Osteoblast (primary cell): ENCODE measurements around the gene H6PD. TPM values are rescaled to one million over a fixed set of nuclear protein-coding genes. Genes with fewer than 3 reads are reported as not detected.

Experiments used
- DNase-seq: peaks from one replicate; pipeline ENCODE4 v3.0.0; 2011; ENCODE audit warnings: low spot score, mixed read lengths; ENCODE audit not compliant: insufficient read length; ENCODE audit errors: missing footprints
- H2AFZ ChIP-seq: 2 replicates; pipeline ENCODE4 v1.6.0; 2011; ENCODE audit warnings: mild to moderate bottlenecking, low read length
- H3K27ac ChIP-seq: 2 replicates; pipeline ENCODE4 v1.5.1; 2011; ENCODE audit warnings: mild to moderate bottlenecking, low read depth, low read length, moderate library complexity
- H3K27me3 ChIP-seq: 2 replicates; pipeline ENCODE4 v1.6.0; 2012; ENCODE audit warnings: mild to moderate bottlenecking, control low read depth, inconsistent platforms, low read length, moderate library complexity; ENCODE audit not compliant: insufficient read depth
- H3K36me3 ChIP-seq: 2 replicates; pipeline ENCODE4 v1.5.1; 2011; ENCODE audit warnings: mild to moderate bottlenecking, low read length, control low read depth, moderate library complexity; ENCODE audit not compliant: insufficient read depth
- H3K4me1 ChIP-seq: 2 replicates; pipeline ENCODE4 v1.5.1; 2011; ENCODE audit warnings: mild to moderate bottlenecking, low read length, control low read depth, moderate library complexity; ENCODE audit not compliant: insufficient read depth
- H3K4me2 ChIP-seq: 2 replicates; pipeline ENCODE4 v1.6.0; 2011; ENCODE audit warnings: mild to moderate bottlenecking, low read length; ENCODE audit not compliant: insufficient read depth
- H3K4me3 ChIP-seq: fragments of 200-600 bp; sonication (generic); 3 replicates; pipeline ENCODE4 v1.5.1; 2012; ENCODE audit warnings: mild to moderate bottlenecking, low read length, inconsistent platforms; ENCODE audit not compliant: insufficient read depth
- H3K79me2 ChIP-seq: 2 replicates; pipeline ENCODE4 v1.6.0; 2012; ENCODE audit warnings: mild to moderate bottlenecking, low read length, control low read depth, inconsistent platforms; ENCODE audit not compliant: insufficient read depth
- H3K9me3 ChIP-seq: 2 replicates; pipeline ENCODE4 v1.5.1; 2011; ENCODE audit warnings: low read depth, low read length, control low read depth
- H4K20me1 ChIP-seq: 2 replicates; pipeline ENCODE4 v1.6.0; 2012; ENCODE audit warnings: mild to moderate bottlenecking, low read length, control low read depth; ENCODE audit not compliant: insufficient read depth
- total RNA-seq: library from RNA; depleted of rRNA; stranded (reverse); fragments of >200 nt; gene quantifications from 2 replicates; pipeline ENCODE4 v1.2.3, GENCODE V29; 2012
- TF ChIP-seq, protein P1 (sequence below): IDR thresholded peaks from 2 replicates; pipeline ENCODE4 v1.5.1; 2011; ENCODE audit warnings: mild to moderate bottlenecking, low read depth, low read length, moderate library complexity; ENCODE audit errors: extremely low read depth

Gene H6PD
- total RNA-seq, 1 donor = 51.4 TPM

DNA sequence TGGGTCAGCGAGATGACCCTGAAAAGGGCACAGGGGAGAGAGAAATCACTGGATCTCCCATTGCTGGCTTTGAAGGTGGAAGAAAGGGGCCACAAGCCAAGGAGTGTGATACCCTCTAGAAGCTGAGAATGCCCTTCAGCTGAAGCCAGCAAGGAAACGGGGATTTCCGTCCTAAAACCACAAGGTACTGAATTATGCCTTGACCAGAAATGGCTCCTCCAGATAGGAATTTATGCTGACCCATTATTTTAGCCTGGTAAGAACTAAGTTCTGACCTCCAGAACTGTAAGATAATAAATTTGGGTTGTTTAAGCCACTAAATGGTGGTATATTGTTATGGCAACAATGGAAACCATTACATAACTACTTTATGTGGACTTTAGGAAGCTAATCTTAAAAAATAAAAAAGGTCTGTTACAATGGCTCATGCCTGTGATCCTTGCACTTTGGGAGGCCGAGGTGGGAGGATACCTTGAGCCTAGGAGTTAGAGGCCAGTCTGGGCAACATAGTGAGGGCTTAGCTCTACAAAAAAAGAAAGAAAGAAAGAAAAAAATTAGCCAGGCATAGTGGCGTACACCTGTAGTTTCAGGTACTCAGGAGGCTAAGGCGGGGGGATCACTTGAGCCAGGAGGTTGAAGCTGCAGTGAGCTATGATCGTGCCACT is 3.6 kb upstream of the H6PD start:
- no peaks in the 10 kb centered on the region for H4K20me1 ChIP-seq
- H3K36me3 ChIP-seq = no peaks in the 10 kb centered on the region
- H3K4me2 ChIP-seq = peak overlapping the region; percentile 44
- DNase-seq = no peak
- no peaks in the 10 kb centered on the region for H3K27me3 ChIP-seq
- H2AFZ ChIP-seq = no peak overlapping the region
- peaks cover 34% of the 10 kb centered on the region for H3K4me1 ChIP-seq
- TF ChIP-seq, protein P1, sequence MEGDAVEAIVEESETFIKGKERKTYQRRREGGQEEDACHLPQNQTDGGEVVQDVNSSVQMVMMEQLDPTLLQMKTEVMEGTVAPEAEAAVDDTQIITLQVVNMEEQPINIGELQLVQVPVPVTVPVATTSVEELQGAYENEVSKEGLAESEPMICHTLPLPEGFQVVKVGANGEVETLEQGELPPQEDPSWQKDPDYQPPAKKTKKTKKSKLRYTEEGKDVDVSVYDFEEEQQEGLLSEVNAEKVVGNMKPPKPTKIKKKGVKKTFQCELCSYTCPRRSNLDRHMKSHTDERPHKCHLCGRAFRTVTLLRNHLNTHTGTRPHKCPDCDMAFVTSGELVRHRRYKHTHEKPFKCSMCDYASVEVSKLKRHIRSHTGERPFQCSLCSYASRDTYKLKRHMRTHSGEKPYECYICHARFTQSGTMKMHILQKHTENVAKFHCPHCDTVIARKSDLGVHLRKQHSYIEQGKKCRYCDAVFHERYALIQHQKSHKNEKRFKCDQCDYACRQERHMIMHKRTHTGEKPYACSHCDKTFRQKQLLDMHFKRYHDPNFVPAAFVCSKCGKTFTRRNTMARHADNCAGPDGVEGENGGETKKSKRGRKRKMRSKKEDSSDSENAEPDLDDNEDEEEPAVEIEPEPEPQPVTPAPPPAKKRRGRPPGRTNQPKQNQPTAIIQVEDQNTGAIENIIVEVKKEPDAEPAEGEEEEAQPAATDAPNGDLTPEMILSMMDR = no peak
- peak overlapping the region; percentile 71 for H3K27ac ChIP-seq
- H3K9me3 ChIP-seq = no peaks in the 10 kb centered on the region
- H3K4me3 ChIP-seq = no peak overlapping the region
- peaks cover 7% of the 10 kb centered on the region for H3K79me2 ChIP-seq

DNA sequence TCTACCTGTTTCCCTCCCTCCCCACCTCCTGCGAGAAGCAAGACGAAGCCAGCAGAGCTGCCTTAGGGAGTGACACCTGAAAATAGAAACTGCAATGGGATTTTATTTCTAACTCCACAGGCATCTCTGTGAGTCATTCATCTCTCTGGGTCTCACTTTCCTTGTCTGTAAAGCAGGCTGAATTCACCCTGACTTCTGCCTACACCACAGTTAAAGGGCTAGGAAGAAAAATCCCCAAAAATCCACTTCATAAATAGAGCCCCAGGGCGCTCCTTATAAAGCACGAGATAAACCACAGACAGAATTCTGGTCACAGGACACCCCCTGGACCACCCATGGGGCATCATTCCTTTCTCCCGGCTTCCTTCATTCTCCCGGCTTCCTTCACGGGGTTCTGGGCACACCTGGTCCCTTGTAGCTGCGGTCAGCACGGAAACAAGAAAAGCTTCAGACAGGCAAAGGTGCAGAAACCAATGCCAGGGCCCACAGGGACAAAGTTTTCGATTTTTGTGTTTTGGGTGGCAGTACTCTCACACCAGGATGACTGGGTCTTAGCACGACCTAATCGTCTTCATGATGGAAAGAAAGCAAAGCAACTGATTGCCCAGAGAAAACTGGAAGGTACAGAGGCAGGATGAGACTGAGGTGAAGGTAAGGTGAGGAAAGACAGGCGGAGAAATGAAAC is 2.8 kb upstream of the H6PD start:
- Histone ChIP-seq H3K4me2 (peak overlapping the region; percentile 44), H3K36me3 (no peaks in the 10 kb centered on the region), H3K4me1 (peaks cover 34% of the 10 kb centered on the region), H3K9me3 (no peaks in the 10 kb centered on the region), H3K4me3 (no peak overlapping the region), H4K20me1 (no peaks in the 10 kb centered on the region), H3K27me3 (no peaks in the 10 kb centered on the region), H3K79me2 (peaks cover 15% of the 10 kb centered on the region), H2AFZ (peak overlapping the region; percentile 84), H3K27ac (peak overlapping the region; percentile 71)
- TF ChIP-seq, protein P1 = no peak
- peak; percentile 93 for DNase-seq

DNA sequence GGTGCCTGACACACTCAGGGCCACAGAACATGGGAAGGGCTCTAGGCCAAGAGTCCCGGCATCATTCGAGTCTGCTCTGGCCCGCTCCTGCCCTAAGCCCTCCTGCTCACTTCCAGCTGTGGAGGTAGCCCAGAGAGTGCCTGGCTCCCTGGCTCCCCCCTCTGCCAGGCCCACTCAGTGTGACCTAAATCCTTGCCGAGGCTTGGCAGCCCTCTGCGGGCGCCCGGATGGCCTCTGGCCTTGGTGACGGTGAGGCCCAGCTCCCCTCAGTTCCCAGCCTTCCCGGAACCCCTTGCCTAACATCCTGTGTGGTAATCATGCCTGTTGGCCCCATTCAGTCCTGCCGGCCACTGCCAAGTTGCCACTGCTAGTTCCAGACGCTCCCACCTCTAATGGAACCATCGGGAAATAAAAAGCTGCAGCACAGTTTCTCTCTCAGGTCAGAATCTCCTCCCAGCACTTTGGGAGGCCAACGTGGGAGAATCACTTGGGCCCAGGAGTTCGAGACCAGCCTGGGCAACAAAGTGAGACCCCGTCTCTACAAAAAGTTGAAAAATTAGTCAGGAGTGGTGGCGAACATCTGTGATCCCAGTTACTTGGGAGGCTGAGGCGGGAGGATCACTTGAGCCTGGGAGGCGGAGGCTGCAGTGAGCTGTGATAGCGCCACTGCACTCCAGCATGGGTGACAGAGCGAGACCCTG is 1.2 kb upstream of the H6PD start:
- no peak overlapping the region for H3K4me3 ChIP-seq
- peaks cover 30% of the 10 kb centered on the region for H3K79me2 ChIP-seq
- peak overlapping the region; percentile 76 for H3K4me2 ChIP-seq
- no peaks in the 10 kb centered on the region for H3K27me3 ChIP-seq
- H3K9me3 ChIP-seq = no peaks in the 10 kb centered on the region
- TF ChIP-seq, protein P1 = peak; percentile 20
- peak; percentile 97 for DNase-seq
- H2AFZ ChIP-seq = peak overlapping the region; percentile 67
- H3K27ac ChIP-seq = peak overlapping the region; percentile 97
- no peaks in the 10 kb centered on the region for H3K36me3 ChIP-seq
- no peaks in the 10 kb centered on the region for H4K20me1 ChIP-seq
- H3K4me1 ChIP-seq = peaks cover 37% of the 10 kb centered on the region

DNA sequence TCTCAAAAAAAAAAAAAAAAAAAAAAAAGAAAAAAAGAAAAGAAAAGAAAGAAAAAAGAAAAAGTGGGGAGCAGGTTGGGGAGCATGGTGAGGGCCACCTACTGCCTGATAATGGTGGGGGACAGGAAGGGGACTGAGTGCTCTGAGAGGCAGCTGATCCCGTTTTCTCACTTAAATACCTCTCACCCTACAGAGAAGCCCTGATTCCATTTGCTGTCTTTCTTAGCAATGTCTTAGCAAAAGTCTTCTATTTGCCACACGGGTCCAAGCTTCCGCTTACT is 692 bp upstream of the H6PD start:
- peak overlapping the region; percentile 76 for H3K4me2 ChIP-seq
- H3K79me2 ChIP-seq = peaks cover 34% of the 10 kb centered on the region

More for the DNA sequence above, 692 bp upstream of the H6PD start:
- H3K36me3 ChIP-seq = no peaks in the 10 kb centered on the region
- TF ChIP-seq, protein P1 = no peak
- H3K27ac ChIP-seq = peak overlapping the region; percentile 97
- H3K4me3 ChIP-seq = peak overlapping the region; percentile 71
- no peaks in the 10 kb centered on the region for H3K27me3 ChIP-seq
- H2AFZ ChIP-seq = peak overlapping the region; percentile 86
- H3K9me3 ChIP-seq = no peaks in the 10 kb centered on the region
- no peak for DNase-seq
- no peaks in the 10 kb centered on the region for H4K20me1 ChIP-seq
- H3K4me1 ChIP-seq = peaks cover 42% of the 10 kb centered on the region
